K562 (cell line): Measurements from ENCODE around the gene TSEN54. TPM values are rescaled to one million over a fixed set of nuclear protein-coding genes. Genes with fewer than 3 reads are reported as not detected.

Source experiments
- DMBX1 ChIP-seq: fragments of 250-450 bp; sonication (Bioruptor Pico); IDR thresholded peaks from 2 replicates; pipeline ENCODE4 v1.8.0; 2022; ENCODE audit warnings: inconsistent platforms, mild to moderate bottlenecking, moderate library complexity, borderline replicate concordance
- ELF2 ChIP-seq: fragments of 250-450 bp; sonication (Bioruptor Pico); IDR thresholded peaks from 2 replicates; pipeline ENCODE4 v1.5.0; 2021; ENCODE audit warnings: mild to moderate bottlenecking
- JUND ChIP-seq, 2 experiments: IDR thresholded peaks; 2 replicates in 1 of 2; 3 replicates in 1 of 2; pipeline ENCODE4 v1.6.1; 2011; ENCODE audit warnings: borderline replicate concordance in 2 of 2, low read depth in 2 of 2, low read length in 2 of 2, improper control_type of control experiment in 1 of 2, missing biosample characterization in 1 of 2, missing genetic modification characterization in 1 of 2, missing genetic modification reagents in 1 of 2
- PRMT5 ChIP-seq: sonication (generic); formaldehyde crosslinking; IDR thresholded peaks from 2 replicates; pipeline ENCODE4 v1.5.0; 2020; ENCODE audit warnings: missing genetic modification reagents
- PTRF ChIP-seq: fragments of 450-650 bp; IDR thresholded peaks from 2 replicates; pipeline ENCODE4 v1.6.1; 2016; ENCODE audit warnings: mild to moderate bottlenecking, missing genetic modification characterization, missing compliant biosample characterization
- RB1 ChIP-seq: fragments of 450-650 bp; IDR thresholded peaks from 2 replicates; pipeline ENCODE4 v1.6.1; 2017; ENCODE audit warnings: low read depth, mild to moderate bottlenecking
- SAFB ChIP-seq: fragments of 200-400 bp; formaldehyde crosslinking; IDR thresholded peaks from 2 replicates; pipeline ENCODE4 v1.6.1; 2017; ENCODE audit warnings: low read depth, low read length, borderline replicate concordance
- TBL1XR1 ChIP-seq, 2 experiments: IDR thresholded peaks; 2 replicates each; pipeline ENCODE4 v1.6.1; 2012; ENCODE audit warnings: improper control_type of control experiment in 2 of 2, low read length in 2 of 2, mild to moderate bottlenecking in 1 of 2
- ZNF311 ChIP-seq: fragments of 250-450 bp; sonication (Bioruptor Pico); IDR thresholded peaks from 2 replicates; pipeline ENCODE4 v1.4.0; 2020; ENCODE audit warnings: mild to moderate bottlenecking, moderate library complexity
- ZNF764 ChIP-seq: fragments of 250-450 bp; sonication (Bioruptor Pico); IDR thresholded peaks from 2 replicates; pipeline ENCODE4 v1.4.0; 2020; ENCODE audit warnings: low read depth, mild to moderate bottlenecking, moderate library complexity
- polyA plus RNA-seq, 8 experiments: library from polyadenylated mRNA; depleted of rRNA in 4 of 8; stranded (reverse) in 5 of 8; unstranded in 3 of 8; fragments of >200 nt; fragmentation: Nextera tagmentation in 2 of 8; fragmentation: Illumina TruSeq in 1 of 8; extraction: Ambion mirVana in 2 of 8; extraction: Trizol in 1 of 8; gene quantifications; 2 replicates each; pipeline versions ENCODE4 v1.2.1 to v1.2.3, GENCODE V29; 2011 to 2014; ENCODE audit warnings: inconsistent platforms in 1 of 8, missing spikeins in 1 of 8
- total RNA-seq, 7 experiments: library from RNA; depleted of rRNA in 6 of 7; stranded (reverse); fragments of >200 nt in 6 of 7; fragmentation: Illumina TruSeq in 2 of 7; extraction: Trizol in 2 of 7; gene quantifications; 2 replicates each; pipeline versions ENCODE4 v1.2.1 to v1.2.3, GENCODE V29; 2011 to 2021; ENCODE audit warnings: low replicate concordance in 1 of 7
- TF ChIP-seq, protein P1 (sequence below), 2 experiments: fragments of 450-650 bp in 1 of 2; IDR thresholded peaks; 2 replicates each; pipeline ENCODE4 v1.6.1; 2011 to 2017; ENCODE audit warnings: low read depth in 2 of 2, antibody characterized with exemption in 1 of 2, borderline replicate concordance in 1 of 2, low read length in 1 of 2, mild to moderate bottlenecking in 1 of 2, mixed read lengths in 1 of 2; ENCODE audit not compliant: control insufficient read depth in 1 of 2
- TF ChIP-seq, protein P2 (sequence below): fragments of 450-650 bp; IDR thresholded peaks from 2 replicates; pipeline ENCODE4 v1.6.1; 2016; ENCODE audit warnings: antibody characterized with exemption
- TF ChIP-seq, protein P3 (sequence below): sonication (generic); IDR thresholded peaks from 2 replicates; pipeline ENCODE4 v1.6.1; 2016
- TF ChIP-seq, protein P4 (sequence below): fragments of 450-650 bp; IDR thresholded peaks from one replicate; pipeline ENCODE4 v1.6.1; 2018; ENCODE audit warnings: mild to moderate bottlenecking, moderate library complexity; ENCODE audit not compliant: partially characterized antibody
- TF ChIP-seq, protein P5 (sequence below): IDR thresholded peaks from 3 replicates; pipeline ENCODE4 v1.6.1; 2011; ENCODE audit warnings: borderline replicate concordance, mild to moderate bottlenecking, moderate library complexity; ENCODE audit not compliant: insufficient read length; ENCODE audit errors: extremely low read depth

The TSEN54 gene
- total and polyA plus RNA-seq, 9 of the 15 experiments (the other 6 are each of a cell fraction or from before 2014, with no cell fraction given): 5.9 to 64.3 (median 48.9) TPM

DNA sequence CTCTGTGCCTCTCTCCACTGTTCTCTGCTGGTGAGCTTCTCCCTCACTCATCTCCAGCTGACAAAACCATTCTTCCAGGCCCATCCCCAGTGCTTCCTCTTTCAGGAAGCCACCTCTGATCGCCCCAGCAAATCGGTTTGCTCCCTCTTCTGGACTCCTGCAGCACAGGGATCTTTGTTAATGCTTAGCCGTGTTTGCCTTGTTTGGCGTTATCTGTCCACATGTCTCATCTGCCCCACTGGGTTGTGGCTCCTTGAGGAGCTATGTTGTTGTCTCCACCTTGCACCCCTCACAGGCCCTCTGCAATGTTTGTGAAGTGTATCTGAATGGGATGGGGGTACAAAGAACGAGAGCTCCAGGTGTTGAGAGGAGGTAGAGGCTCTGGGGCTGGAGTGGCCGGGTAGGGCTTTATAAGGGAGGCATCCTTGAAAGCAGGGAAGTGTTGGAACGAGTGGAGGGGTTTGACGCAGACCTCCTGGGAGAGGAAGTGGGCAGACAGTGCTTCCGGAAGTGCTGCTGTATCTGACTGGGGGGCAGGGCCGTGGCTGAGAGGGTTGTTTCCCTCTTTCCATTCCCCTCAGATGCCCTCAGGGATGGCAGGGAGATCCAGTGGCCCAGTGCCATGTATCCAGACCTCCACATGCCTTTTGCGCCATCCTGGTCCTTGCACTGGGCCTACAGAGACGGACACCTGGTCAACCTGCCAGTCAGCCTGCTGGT, 28.8 kb upstream of the TSEN54 start (continued):
- TF ChIP-seq, protein P1, sequence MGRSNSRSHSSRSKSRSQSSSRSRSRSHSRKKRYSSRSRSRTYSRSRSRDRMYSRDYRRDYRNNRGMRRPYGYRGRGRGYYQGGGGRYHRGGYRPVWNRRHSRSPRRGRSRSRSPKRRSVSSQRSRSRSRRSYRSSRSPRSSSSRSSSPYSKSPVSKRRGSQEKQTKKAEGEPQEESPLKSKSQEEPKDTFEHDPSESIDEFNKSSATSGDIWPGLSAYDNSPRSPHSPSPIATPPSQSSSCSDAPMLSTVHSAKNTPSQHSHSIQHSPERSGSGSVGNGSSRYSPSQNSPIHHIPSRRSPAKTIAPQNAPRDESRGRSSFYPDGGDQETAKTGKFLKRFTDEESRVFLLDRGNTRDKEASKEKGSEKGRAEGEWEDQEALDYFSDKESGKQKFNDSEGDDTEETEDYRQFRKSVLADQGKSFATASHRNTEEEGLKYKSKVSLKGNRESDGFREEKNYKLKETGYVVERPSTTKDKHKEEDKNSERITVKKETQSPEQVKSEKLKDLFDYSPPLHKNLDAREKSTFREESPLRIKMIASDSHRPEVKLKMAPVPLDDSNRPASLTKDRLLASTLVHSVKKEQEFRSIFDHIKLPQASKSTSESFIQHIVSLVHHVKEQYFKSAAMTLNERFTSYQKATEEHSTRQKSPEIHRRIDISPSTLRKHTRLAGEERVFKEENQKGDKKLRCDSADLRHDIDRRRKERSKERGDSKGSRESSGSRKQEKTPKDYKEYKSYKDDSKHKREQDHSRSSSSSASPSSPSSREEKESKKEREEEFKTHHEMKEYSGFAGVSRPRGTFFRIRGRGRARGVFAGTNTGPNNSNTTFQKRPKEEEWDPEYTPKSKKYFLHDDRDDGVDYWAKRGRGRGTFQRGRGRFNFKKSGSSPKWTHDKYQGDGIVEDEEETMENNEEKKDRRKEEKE (IDR thresholded peaks at IDR 0.05; ENCODE audit: borderline replicate concordance in 1 of 2, control insufficient read depth in 1 of 2, low read depth in 2 of 2, low read length in 1 of 2): no peak
- TF ChIP-seq, protein P2, sequence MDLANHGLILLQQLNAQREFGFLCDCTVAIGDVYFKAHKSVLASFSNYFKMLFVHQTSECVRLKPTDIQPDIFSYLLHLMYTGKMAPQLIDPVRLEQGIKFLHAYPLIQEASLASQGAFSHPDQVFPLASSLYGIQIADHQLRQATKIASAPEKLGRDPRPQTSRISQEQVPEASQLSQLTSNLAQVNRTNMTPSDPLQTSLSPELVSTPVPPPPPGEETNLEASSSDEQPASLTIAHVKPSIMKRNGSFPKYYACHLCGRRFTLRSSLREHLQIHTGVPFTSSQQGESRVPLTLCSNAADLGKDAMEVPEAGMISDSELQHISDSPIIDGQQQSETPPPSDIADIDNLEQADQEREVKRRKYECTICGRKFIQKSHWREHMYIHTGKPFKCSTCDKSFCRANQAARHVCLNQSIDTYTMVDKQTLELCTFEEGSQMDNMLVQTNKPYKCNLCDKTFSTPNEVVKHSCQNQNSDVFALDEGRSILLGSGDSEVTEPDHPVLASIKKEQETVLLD: no peak
- TF ChIP-seq ELF2 (CRISPR knock-in tag): no peak
- 0 out of 2 replicates have a peak, but pooled peaks have one; percentile 28 for TF ChIP-seq RB1
- TF ChIP-seq, protein P3, sequence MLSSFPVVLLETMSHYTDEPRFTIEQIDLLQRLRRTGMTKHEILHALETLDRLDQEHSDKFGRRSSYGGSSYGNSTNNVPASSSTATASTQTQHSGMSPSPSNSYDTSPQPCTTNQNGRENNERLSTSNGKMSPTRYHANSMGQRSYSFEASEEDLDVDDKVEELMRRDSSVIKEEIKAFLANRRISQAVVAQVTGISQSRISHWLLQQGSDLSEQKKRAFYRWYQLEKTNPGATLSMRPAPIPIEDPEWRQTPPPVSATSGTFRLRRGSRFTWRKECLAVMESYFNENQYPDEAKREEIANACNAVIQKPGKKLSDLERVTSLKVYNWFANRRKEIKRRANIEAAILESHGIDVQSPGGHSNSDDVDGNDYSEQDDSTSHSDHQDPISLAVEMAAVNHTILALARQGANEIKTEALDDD: no peak
- TF ChIP-seq, protein P4, sequence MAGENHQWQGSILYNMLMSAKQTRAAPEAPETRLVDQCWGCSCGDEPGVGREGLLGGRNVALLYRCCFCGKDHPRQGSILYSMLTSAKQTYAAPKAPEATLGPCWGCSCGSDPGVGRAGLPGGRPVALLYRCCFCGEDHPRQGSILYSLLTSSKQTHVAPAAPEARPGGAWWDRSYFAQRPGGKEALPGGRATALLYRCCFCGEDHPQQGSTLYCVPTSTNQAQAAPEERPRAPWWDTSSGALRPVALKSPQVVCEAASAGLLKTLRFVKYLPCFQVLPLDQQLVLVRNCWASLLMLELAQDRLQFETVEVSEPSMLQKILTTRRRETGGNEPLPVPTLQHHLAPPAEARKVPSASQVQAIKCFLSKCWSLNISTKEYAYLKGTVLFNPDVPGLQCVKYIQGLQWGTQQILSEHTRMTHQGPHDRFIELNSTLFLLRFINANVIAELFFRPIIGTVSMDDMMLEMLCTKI: no peak
- no peak for TF ChIP-seq PRMT5 (CRISPR knock-in tag)
- TF ChIP-seq, protein P5, sequence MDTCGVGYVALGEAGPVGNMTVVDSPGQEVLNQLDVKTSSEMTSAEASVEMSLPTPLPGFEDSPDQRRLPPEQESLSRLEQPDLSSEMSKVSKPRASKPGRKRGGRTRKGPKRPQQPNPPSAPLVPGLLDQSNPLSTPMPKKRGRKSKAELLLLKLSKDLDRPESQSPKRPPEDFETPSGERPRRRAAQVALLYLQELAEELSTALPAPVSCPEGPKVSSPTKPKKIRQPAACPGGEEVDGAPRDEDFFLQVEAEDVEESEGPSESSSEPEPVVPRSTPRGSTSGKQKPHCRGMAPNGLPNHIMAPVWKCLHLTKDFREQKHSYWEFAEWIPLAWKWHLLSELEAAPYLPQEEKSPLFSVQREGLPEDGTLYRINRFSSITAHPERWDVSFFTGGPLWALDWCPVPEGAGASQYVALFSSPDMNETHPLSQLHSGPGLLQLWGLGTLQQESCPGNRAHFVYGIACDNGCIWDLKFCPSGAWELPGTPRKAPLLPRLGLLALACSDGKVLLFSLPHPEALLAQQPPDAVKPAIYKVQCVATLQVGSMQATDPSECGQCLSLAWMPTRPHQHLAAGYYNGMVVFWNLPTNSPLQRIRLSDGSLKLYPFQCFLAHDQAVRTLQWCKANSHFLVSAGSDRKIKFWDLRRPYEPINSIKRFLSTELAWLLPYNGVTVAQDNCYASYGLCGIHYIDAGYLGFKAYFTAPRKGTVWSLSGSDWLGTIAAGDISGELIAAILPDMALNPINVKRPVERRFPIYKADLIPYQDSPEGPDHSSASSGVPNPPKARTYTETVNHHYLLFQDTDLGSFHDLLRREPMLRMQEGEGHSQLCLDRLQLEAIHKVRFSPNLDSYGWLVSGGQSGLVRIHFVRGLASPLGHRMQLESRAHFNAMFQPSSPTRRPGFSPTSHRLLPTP: no peak
- no peak for TF ChIP-seq ZNF764 (CRISPR knock-in tag)
- TF ChIP-seq SAFB: no peak
- TF ChIP-seq TBL1XR1 (IDR thresholded peaks at IDR 0.05; ENCODE audit: low read length in 2 of 2): no peak; a peak in 1 of 4 replicates
- TF ChIP-seq JUND (IDR thresholded peaks at IDR 0.05; ENCODE audit: borderline replicate concordance, low read depth, low read length): 0 out of 2 replicates have a peak, but pooled peaks have one; percentile 12
- no peak; the same call in 2 of the 3 replicates for TF ChIP-seq JUND (tag; IDR thresholded peaks at IDR 0.05; ENCODE audit: borderline replicate concordance, low read depth, low read length)
- no peak for TF ChIP-seq PTRF (tag)
- no peak for TF ChIP-seq DMBX1 (CRISPR knock-in tag)
- TF ChIP-seq ZNF311: no peak
